GM21423 (cell line): ENCODE data around the gene KLF8.

Experiments
- ATAC-seq: cut with Tn5 transposase; IDR thresholded peaks from one replicate; pipeline ENCODE4 v1.9.1; 2021; ENCODE audit warnings: mild to moderate bottlenecking, moderate library complexity; ENCODE audit not compliant: unreplicated experiment

KLF8 gene

GRCh38 chrX:56308726-56309125 is 76.6 kb downstream of the KLF8 start:
- ATAC-seq = no peak

- ATAC-seq = no peak
These were observed 77.7 kb downstream of the KLF8 start for GRCh38 chrX:56309881-56310280.

GRCh38 chrX:56310581-56310980 is 78.4 kb downstream of the KLF8 start:
- ATAC-seq = no peak

- ATAC-seq = no peak
These were observed 81.2 kb downstream of the KLF8 start for GRCh38 chrX:56313308-56313707.

GRCh38 chrX:56314334-56314733 is 82.2 kb downstream of the KLF8 start:
- ATAC-seq = no peak

GRCh38 chrX:56318076-56318475 is 85.9 kb downstream of the KLF8 start:
- ATAC-seq = no peak

GRCh38 chrX:56319165-56319564 is 87.0 kb downstream of the KLF8 start:
- no peak for ATAC-seq
